ENCODE results near the gene CYTH2.

CYTH2 gene, protein sequence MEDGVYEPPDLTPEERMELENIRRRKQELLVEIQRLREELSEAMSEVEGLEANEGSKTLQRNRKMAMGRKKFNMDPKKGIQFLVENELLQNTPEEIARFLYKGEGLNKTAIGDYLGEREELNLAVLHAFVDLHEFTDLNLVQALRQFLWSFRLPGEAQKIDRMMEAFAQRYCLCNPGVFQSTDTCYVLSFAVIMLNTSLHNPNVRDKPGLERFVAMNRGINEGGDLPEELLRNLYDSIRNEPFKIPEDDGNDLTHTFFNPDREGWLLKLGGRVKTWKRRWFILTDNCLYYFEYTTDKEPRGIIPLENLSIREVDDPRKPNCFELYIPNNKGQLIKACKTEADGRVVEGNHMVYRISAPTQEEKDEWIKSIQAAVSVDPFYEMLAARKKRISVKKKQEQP

DNA sequence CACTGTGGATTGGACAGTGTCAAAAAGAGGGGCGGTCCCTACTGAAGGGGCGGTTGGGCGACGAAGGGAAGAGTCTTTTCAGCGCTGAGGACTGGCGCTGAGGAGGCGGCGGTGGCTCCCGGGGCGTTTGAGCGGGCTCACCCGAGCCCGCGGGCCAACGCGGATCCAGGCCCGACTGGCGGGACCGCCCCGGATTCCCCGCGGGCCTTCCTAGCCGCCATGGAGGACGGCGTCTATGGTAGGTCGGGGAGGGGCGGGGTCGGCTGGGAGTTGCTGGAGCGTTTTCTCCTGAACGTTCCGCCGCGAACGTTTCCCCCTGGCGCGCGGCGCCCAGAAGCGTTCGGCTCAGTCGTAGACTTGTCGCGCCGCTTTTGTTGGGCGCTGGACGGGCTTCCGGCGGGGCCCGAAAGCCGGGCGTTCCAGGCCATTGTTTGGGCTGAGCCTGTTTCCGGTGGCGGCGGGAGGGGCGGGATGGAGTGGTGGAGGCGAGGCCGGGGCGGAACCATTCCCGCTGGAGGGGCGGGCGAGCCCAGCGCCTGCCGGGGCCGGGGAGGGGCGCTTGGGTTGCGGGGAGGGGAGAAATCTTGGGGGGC, at the start of gene CYTH2:
TSS of gene CYTH2 (plus strand) at position 81 of the 593 bp plus-strand sequence. CDS start at position 220, 139 bp downstream.
- peak; percentile 76 for DNase-seq

DNA sequence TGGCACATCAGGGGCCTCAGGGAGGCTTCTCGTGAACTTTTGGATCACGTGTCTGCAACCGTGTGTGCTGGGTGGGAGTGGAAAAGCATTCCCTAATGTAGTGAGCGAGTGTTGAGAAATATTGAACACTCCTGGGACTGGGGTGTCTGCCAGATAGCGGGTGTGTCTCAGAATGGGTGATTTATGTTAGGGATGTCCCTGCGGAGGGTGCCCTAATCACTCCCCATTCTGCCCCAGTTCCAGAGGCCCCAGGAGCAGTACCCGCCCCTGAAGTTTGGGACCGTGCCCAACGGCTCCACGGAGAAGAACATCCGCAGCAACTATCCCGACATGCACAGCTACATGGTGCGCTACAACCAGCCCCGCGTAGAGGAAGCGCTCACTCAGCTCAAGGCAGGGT, 47.6 kb upstream of the CYTH2 start:
- no peak for DNase-seq

DNA sequence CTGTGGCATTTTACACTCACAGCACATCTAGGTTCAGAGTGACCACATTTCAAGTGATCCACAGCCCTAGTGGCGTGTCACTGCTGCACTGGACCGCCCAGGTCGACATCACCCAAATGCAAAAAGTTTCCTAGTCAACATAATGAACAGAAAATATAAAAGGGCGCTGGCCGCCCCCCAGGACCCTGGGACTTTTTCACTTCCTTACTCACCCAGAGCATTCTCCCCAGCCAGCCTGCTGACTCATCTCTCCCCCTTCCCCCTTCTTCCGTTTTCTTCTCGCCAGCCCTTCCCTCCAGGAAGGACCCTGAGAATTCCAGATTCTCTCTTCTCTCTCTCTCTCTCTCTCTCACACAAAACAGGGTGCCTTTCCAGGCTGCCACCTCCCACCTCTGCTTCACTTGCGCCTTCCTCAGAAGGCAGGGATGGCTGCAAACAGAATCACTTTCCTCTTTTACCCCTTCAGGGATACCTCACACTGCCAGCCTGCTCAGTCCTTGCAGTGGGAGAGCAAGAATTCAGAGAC, 44.4 kb upstream of the CYTH2 start:
- DNase-seq: no peak

DNA sequence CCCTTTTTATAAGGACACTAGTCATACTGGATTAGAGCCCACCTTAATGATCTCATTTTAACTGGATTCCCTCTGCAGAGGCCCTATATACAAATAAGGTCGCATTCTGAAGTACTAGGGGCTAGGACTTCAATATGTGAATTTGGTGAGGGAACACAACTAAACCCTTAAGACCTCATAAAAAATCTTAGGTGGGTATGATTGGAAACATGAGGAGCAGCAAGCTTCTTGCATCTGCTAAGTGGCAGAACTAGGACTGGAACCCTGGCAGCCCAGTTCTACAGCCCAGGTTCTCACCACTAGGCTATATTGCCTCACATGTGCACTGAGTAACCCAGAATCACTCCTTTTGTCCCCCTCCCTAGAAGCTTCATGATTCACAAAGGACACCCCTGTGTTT, 40.5 kb upstream of the CYTH2 start:
- no peak for DNase-seq

DNA sequence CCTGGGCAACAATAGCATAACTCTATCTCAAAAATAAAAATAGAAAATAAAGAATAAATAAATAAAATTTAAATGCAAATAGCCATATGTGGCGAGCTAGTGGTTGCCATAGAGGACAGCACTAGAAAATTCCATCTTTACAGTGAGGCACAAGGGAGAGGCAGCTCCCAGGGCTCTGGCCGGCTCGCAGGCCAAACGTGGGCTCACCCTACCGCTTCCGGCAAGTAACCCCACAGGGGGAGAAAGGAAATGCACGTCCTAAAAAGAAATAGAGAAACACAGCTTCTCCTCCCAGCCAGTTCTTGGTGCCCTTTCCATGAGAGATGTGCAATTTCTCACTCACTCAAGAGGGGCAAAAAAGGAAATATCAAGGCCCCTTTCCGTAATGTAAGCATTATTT, 35.8 kb upstream of the CYTH2 start:
- no peak for DNase-seq

DNA sequence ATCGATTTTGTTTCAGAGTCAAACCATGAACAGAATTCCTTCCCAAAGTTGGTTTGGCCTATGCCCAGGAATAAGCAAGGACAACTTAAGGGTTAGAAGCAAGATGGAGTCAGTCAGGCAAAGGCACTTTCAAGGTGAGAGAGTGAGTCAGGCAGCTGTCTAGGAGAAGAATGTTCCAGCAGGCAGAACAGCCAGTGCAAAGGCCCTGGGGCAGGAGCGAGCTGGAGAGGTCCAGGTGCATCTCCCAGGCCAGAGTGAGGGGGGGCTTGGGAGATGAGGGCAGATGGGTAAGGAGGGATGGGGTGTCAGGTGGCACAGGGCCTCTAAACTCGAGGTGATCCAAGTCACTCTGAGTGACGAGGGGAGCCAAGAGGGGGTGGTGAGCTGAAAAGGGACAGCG, 32.6 kb upstream of the CYTH2 start:
- no peak for DNase-seq

DNA sequence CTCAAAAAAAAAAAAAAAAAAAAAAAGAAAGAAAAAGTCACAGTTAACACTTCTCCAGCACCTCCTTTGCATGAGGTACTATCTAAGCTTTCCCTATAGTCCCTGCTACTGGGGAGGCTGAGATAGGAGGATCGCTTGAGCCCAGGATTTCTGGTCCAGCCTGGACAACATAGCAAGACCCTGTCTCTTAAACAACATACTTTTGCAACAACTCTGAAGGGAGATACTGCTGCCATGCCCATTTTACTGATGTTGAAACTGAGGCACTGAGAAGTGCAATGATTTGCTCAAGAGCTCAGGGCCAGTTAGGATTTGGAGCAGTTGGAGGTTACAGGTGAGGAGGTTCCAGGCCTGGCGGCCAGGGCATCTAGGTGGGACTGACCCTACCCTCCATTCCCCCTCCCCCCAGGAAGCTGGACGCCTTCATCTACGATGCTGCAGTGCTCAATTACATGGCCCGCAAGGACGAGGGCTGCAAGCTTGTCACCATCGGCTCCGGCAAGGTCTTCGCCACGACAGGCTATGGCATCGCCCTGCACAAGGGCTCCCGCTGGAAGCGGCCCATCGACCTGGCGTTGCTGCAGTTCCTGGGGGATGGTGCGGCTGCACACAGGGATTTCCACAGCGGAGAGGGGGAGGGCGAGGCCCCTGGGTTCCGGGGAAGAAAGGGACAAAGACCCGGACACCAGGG, 27.7 kb upstream of the CYTH2 start:
- DNase-seq: no peak

DNA sequence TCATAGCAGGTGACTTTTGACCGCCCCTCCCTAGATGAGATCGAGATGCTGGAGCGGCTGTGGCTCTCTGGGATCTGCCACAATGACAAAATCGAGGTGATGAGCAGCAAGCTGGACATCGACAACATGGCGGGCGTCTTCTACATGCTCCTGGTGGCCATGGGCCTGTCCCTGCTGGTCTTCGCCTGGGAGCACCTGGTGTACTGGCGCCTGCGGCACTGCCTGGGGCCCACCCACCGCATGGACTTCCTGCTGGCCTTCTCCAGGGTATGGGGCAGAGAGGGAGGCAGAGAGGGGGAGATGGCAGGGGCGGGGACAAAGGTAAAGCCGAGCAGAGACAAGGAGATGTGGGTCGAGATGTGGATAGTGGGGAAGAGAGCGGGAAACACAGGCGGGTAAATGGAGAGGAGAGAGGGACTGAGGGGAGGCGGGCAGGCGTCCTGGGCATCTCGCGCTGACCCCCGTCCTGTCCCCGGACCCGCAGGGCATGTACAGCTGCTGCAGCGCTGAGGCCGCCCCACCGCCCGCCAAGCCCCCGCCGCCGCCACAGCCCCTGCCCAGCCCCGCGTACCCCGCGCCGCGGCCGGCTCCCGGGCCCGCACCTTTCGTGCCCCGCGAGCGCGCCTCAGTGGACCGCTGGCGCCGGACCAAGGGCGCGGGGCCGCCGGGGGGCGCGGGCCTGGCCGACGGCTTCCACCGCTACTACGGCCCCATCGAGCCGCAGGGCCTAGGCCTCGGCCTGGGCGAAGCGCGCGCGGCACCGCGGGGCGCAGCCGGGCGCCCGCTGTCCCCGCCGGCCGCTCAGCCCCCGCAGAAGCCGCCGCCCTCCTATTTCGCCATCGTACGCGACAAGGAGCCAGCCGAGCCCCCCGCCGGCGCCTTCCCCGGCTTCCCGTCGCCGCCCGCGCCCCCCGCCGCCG, 26.8 kb upstream of the CYTH2 start:
- no peak for DNase-seq

DNA sequence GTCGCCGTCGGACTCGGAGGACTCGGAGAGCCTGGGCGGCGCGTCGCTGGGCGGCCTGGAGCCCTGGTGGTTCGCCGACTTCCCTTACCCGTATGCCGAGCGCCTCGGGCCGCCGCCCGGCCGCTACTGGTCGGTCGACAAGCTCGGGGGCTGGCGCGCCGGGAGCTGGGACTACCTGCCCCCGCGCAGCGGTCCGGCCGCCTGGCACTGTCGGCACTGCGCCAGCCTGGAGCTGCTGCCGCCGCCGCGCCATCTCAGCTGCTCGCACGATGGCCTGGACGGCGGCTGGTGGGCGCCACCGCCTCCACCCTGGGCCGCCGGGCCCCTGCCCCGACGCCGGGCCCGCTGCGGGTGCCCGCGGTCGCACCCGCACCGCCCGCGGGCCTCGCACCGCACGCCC, 25.9 kb upstream of the CYTH2 start:
- DNase-seq: no peak

DNA sequence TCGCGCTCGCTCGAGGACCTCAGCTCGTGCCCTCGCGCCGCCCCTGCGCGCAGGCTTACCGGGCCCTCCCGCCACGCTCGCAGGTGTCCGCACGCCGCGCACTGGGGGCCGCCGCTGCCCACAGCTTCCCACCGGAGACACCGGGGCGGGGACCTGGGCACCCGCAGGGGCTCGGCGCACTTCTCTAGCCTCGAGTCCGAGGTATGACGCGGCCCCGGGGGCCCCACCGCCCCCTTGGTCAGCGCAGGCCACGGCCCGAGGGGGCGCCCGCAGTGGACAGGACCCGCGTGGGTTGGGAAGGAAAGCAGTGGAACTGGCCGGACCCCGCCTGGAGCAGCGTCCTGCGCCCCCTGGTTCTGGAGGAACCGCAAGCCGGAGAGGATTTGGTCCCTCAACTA, 25.4 kb upstream of the CYTH2 start:
- no peak for DNase-seq

DNA sequence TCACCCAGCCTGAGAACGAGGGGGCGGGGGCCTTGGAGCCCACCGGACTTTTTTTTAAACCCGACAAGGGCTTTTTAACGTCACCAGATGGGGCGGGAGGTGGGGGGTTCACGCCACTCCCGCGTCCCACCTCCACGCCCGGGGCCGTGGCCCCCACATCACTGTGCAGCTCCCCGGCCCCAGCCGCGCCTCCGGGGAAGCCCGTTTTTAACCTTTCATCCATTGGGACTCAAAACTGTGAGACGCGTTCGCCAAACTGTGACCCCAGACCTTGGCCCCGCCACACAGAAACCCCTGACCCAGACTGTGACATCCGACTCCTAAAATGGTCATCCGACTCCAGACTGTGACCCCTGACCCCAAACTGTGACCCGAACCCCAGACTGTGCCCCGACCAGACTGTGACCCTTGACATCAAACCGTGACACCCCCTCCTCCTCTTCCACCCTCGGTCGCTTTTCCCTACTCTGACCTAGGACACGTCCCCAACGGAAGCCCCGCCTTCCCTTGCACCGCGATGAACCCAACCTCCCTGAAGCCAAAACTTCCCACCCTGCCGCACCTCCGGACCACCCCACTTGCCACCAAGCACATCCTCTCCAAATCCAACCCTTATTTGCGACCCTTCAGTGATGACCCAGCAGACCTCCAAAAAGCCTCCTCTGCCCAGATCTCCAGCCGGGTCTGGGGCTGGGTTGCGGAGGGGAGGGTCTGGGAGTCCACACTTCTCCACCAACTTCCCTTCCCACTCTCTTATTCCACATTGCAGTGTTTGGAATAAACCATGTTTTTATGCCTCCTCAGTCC, 24.8 kb upstream of the CYTH2 start:
- DNase-seq: no peak

DNA sequence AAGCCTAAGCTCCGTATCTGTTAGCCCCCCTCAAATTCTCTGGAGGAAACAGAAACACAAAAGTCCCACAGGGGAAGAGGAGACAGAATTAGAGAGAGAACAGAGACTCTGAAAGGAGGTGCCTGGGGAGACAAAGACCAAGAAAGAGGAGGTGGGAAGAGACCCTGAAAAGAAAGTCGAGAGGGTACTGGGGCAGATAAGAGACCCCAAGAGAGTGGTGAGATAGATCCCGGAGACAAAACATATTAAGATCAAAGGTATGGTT, 24.3 kb upstream of the CYTH2 start:
- no peak for DNase-seq

DNA sequence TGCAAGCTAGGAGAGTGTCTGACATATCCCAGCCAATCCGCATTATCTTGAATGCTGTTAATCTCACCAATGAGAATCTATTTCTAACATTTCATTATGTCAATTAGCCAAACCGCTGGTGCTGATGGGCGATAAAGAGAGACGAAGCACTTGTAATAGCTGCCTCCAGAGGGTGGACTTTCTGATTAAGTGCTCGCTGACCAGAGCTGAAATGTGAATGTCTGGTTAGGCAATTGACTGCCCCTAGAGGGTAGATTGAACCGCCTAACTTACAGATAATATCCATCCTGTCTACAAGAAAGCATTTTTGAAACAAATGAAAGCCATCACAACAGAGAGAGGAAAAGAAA, 23.9 kb upstream of the CYTH2 start:
- no peak for DNase-seq

DNA sequence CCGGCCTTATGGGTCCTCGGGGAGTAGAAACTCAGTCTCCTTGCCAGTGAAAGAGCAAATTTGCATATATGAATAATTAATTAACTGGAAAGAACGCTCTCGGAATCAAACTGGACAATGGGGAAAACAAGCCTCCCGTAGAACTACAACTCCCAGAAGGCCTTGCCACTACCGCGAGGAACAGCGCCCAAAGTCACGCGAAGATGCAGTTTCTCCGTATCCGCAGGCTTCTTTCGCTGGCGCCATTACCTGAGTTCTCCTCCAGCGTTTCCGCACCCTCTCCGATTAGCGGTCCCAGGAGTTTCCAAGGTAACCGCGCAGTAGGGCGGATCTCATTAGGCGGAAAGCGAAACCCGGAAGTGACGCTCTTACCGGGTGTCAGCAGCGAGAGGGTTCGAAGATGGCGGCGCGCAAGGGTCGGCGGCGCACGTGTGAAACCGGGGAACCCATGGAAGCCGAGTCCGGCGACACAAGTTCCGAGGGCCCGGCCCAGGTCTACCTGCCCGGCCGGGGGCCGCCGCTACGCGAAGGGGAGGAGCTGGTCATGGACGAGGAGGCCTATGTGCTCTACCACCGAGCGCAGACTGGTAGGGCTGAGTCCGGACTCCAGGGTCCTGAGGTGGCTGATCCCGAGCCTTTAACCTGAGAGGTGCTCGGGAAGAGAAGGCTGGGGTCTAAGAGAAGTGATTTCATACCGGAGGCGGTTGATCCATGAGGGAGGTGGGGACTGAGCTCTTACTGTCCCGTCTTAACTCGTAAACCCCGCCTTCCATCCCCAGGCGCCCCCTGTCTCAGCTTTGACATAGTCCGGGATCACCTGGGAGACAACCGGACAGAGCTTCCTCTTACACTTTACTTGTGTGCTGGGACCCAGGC, 23.3 kb upstream of the CYTH2 start, which contains the start of gene GRWD1:
TSS of gene GRWD1 (plus strand) at position 378 of the 876 bp plus-strand sequence. CDS start at position 401, 23 bp downstream.
- DNase-seq: peak; percentile 96

DNA sequence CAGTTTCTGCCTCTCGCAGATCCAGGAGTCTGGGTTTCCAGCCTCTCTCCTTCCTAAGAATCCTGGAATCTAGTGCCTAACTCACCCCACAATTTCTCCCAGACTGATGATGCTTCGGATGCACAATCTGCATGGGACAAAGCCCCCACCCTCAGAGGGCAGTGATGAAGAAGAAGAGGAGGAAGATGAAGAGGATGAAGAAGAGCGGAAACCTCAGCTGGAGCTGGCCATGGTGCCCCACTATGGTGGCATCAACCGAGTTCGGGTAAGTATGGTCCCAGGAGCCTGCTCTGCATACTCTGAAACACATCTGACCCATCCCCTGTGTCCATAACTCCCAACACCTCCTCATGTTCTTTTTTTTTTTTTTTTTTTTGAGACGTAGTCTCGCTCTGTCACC, 22.6 kb upstream of the CYTH2 start:
- DNase-seq: no peak

DNA sequence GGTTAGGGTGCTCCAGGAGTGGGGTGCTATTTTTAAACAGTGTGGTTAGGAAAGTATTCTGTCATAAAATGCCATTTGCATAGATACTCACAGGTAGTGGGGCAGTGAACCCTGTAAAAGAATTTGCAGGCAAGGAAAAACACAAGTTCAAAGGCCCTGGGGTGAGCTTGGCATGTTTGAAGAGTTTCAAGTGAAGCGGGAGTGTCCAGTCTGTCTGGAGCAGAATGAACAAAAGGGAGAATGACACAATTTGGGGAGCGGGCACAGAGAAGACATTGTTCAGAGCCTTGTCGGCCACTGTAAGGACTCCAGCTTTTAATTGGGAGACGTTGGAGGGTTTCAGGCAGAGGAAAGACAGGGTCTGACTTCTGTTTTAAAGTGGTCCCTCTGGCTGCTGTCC, 20.6 kb upstream of the CYTH2 start:
- DNase-seq: no peak

DNA sequence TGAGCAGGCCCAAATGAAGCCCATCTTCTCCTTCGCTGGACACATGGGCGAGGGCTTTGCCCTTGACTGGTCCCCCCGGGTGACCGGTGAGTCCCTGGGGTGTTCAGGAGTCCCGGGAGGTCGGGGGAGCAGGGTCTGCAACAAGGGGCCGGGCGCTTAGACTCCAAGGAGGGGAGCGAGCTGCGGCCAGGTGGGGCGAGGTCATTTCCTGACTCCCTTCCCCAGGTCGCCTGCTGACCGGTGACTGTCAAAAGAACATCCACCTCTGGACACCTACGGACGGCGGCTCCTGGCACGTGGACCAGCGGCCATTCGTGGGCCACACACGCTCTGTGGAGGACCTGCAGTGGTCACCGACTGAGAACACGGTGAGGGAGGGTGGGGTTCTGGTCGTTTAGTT, 18.7 kb upstream of the CYTH2 start:
- DNase-seq: no peak

DNA sequence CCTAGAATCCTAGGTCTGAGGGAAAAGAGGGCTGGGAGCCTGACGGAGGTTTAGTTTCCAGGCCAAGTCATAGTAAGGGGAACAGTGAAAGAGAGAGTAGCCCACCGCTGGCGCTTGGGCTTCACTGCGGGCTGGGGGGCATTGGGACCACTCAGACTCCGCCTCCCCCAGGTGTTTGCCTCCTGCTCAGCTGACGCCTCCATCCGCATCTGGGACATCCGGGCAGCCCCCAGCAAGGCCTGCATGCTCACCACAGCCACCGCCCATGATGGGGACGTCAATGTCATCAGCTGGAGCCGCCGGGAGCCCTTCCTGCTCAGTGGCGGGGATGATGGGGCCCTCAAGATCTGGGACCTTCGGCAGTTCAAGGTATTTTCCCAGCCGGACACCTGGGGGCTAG, 18.3 kb upstream of the CYTH2 start:
- DNase-seq: no peak

DNA sequence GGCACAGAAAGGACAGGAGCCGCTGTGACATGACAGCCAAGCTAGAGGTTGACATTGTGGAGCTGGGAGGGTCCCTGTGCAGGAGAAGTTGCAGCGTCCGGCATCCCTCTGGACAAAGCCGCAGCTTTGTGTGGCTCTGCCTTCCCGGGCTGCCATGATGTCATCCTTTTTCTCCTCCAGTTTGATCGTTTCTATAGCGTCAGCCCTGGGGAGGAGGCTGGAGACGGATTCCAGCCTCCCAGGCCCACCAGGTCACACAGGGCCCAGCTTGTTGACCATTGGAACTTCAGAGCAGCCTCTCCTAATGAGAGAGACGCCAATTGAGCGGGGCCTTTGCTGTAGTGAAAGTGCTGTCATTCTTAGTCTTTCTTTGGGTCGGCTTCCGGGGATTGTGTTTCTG, 17.5 kb upstream of the CYTH2 start:
- DNase-seq: no peak

DNA sequence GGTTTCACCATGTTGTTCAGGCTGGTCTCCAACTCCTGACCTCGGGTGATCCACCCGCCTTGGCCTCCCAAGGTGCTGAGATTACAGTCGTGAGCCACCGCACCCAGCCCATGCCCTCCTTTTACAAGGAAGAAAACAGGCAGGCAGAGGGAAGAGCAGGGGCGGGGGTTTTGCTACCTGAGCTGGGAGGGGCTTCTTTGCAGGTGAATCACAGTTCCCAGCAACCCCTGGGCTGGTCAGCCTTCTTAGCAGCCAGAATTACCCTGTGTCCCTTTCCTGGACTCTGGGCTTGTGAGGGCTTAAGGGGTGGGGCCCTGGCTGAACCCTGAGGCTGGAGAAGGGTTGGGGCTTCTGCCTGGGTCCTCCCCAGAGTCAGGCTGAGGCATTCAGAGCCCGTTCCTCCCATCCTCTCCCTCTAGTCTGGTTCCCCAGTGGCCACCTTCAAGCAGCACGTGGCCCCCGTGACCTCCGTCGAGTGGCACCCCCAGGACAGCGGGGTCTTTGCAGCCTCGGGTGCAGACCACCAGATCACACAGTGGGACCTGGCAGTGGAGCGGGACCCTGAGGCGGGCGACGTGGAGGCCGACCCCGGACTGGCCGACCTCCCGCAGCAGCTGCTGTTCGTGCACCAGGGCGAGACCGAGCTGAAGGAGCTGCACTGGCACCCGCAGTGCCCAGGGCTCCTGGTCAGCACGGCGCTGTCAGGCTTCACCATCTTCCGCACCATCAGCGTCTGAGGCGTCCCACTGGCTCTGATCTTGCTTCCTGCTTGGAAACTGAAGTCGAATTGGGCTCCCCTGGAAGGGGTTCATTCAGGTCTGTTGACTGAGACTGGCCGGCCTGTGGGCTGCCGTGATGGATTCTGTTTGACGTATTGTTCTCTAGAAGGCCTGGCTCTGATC, 16.6 kb upstream of the CYTH2 start:
- no peak for DNase-seq
